AG10803 (cell line): Measurements from ENCODE around the gene ITGA4.
A peak's percentile ranks its signal among the peaks of the same experiment; 100 is the strongest.

ENCODE experiments used
- DNase-seq: peaks from one replicate; pipeline ENCODE4 v3.0.0; 2010; ENCODE audit warnings: low read depth
- H3K4me3 ChIP-seq: 2 replicates; pipeline ENCODE4 v1.5.1; 2011; ENCODE audit warnings: mild to moderate bottlenecking, low read length, control low read depth
- TF ChIP-seq, protein P1 (sequence below): conservative IDR thresholded peaks from 2 replicates; pipeline ENCODE4 v1.5.1; 2011; ENCODE audit warnings: mild to moderate bottlenecking, low read length, control low read depth, inconsistent platforms

ITGA4 gene

DNA sequence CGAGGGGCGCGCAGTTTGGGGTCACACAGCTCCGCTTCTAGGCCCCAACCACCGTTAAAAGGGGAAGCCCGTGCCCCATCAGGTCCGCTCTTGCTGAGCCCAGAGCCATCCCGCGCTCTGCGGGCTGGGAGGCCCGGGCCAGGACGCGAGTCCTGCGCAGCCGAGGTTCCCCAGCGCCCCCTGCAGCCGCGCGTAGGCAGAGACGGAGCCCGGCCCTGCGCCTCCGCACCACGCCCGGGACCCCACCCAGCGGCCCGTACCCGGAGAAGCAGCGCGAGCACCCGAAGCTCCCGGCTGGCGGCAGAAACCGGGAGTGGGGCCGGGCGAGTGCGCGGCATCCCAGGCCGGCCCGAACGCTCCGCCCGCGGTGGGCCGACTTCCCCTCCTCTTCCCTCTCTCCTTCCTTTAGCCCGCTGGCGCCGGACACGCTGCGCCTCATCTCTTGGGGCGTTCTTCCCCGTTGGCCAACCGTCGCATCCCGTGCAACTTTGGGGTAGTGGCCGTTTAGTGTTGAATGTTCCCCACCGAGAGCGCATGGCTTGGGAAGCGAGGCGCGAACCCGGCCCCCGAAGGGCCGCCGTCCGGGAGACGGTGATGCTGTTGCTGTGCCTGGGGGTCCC, at the start of gene ITGA4:
TSS of gene ITGA4 (plus strand) at position 266 of the 620 bp plus-strand sequence. CDS start at position 535, 269 bp downstream.
- peak within 1 kb of the TSS; percentile 76 for H3K4me3 ChIP-seq
- peak; percentile 78 for DNase-seq
- TF ChIP-seq, protein P1, sequence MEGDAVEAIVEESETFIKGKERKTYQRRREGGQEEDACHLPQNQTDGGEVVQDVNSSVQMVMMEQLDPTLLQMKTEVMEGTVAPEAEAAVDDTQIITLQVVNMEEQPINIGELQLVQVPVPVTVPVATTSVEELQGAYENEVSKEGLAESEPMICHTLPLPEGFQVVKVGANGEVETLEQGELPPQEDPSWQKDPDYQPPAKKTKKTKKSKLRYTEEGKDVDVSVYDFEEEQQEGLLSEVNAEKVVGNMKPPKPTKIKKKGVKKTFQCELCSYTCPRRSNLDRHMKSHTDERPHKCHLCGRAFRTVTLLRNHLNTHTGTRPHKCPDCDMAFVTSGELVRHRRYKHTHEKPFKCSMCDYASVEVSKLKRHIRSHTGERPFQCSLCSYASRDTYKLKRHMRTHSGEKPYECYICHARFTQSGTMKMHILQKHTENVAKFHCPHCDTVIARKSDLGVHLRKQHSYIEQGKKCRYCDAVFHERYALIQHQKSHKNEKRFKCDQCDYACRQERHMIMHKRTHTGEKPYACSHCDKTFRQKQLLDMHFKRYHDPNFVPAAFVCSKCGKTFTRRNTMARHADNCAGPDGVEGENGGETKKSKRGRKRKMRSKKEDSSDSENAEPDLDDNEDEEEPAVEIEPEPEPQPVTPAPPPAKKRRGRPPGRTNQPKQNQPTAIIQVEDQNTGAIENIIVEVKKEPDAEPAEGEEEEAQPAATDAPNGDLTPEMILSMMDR = peak; percentile 59

DNA sequence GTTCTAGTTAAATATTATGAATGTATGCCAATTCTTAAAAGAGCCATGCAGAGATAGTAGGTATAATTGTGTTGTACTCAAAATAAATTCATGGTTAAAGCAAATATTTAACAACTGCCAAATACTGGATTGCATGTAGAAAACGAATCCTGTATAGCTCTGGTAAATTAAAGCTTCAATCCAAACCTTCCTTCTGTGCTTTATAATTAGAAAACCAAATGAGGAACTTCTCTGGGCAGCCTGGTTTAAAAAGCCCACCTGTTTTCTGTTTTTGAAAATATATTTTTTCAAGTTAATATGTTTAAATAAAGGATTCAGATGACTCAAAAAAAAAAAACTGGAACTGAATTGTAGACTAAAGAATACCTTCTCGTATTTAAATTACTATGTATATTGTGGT, 48.3 kb upstream of the ITGA4 start:
- DNase-seq = no peak

DNA sequence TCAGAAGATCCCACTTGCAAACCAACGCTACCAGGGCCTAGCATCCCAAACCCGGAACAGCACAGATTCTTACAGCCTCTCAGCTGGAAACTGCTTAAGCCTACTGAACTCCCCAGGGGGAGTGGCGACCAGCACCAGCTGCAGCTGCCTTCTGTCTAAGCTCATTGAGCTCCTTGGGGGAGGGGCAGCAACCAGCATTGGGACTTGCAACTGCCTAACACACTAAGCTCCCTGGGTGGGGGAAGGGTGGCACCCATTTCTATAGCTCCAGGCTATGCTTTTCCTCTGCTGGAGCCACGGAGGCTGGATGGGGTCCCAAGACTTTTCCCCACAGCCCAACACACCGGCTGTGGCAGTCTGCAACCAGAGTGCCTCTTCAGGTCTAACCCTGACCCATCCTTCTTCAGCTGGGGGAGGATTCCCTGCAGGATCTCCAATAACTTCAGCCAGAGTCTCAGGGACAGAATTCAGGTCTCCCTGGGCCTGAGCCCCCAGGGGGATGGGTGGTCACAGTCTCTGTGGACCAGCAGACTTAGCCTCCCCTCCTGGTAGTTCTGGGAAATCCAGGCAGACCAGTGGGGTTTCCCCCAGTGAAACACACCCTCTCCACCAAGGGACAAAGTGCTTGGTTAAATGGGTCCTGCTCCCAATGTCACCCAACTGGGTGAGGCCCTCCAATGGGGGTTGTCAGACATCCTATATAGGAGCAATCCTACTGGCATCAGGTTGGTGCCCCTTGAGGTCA, 45.9 kb upstream of the ITGA4 start:
- TF ChIP-seq, protein P1 = no peak
- no peak overlapping the region for H3K4me3 ChIP-seq
- peak; percentile 6 for DNase-seq

More for the DNA sequence above, 48.3 kb upstream of the ITGA4 start:
- TF ChIP-seq, protein P1 = no peak
- H3K4me3 ChIP-seq = no peak overlapping the region

DNA sequence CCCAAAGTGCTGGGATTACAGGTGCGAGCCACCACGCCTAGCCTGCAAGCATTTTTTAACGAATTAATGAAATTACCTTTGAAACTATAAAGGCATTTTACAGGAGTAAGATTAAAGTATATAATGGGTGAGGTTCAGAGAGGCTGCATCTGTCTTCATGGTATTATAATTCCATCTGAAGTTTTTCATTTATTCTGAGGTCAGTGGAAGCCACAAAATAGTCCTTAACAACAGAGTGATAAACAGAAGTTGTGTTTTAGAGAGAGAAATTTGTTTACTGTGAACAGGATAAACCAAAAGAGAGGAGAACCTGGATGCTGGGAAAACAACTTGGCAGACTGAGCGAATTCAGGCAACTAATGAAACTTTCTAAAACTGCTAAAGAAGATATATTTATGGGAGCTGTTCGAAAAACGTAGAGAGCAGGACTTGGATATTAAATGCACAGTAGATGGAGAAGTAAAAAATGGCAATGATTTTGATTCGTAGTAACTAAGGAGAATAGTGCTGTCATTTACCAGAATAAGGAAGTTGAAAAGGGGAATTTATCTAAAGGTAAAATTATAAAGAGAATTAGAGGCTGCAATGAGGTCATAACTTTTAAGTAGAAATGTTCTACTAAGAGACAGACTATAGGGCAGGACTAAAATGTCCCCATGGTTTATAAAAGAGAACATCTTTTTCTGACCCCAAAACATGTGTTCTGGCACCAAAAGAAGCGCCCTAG, 37.9 kb upstream of the ITGA4 start:
- DNase-seq = no peak
- TF ChIP-seq, protein P1 = no peak

DNA sequence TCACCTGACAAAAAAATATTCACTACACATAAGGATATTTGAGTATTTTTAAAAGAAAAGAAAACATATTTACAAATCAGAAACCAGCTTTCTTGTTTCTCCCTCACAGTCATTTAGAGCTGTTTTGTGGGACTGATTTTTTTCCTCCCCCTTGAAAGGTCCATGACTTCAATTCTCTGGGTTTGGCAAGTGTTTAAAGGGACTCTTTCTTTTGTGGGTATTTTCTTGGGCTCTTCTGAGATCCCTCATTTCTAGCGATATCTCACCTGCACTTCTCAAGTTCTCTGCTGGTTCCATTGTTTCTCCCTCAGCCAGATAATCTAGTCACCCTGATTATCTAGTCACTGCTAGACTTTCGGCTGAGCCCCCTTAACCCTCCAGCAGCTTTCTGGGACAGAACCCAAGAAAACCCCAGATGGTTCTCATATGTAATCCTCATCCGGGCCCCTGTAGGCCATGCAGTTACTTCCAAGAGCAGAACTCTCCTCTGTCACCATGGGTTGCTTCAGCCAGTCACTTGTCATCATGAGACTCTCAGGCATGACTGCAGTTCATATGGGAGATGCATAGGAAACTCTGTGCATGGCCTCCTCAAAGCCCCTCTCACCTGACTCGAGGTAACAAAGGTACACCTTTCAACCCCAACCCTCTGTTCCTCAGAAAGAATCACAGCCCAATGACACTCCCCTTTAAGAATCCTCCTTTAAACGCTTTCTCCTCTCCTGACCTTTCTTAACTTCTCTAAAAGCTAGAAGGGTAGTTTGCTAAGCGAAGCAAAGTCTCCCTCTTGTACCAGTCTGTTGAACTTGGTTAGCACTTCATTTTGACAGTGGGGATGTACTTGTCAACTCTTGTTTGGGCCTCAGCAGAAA, 36.7 kb upstream of the ITGA4 start:
- no peak for DNase-seq
- TF ChIP-seq, protein P1 = no peak
- no peak overlapping the region for H3K4me3 ChIP-seq

More for the DNA sequence above, 37.9 kb upstream of the ITGA4 start:
- no peak overlapping the region for H3K4me3 ChIP-seq

DNA sequence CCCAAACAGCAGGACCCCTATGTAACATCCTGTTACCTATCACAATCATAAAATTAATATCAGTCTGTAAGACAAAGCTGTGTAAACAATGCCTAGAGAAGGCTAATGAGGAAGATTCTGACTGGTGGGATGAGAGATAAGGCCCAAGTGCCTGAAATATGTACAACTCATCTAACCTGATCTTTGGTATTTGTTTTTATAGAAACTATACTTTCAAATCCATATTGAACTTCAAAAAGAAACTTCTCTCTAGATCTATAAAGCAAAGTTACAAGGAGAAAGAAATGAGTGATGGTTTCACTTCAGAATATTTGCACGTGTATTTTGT, 36.1 kb upstream of the ITGA4 start:
- TF ChIP-seq, protein P1 = no peak
- no peak overlapping the region for H3K4me3 ChIP-seq
- no peak for DNase-seq
